ENCODE results near the gene ARID1A. TPM values are rescaled to one million over a fixed set of nuclear protein-coding genes. Genes with fewer than 3 reads are reported as not detected.

Gene ARID1A
- total and polyA plus RNA-seq, 2 experiments from 2014 or later = 50.0 to 104 TPM

- Histone ChIP-seq H3K4me2 (peak overlapping the region; percentile 91), H2AFZ (no peak overlapping the region), H3K9me2 (ENCODE audit: insufficient read depth) (no peaks in the 10 kb centered on the region), H4K20me1 (replicated peaks; ENCODE audit: insufficient read depth) (no peaks in the 10 kb centered on the region), H3K27me3 (ENCODE audit: insufficient read depth) (peaks cover 13% of the 10 kb centered on the region), H3K27ac (ENCODE audit: low read depth) (peak overlapping the region; percentile 87), H3K79me2 (replicated peaks; ENCODE audit: insufficient read depth) (peaks cover 15% of the 10 kb centered on the region), H3K4me1 (ENCODE audit: insufficient read depth) (peaks cover 21% of the 10 kb centered on the region), H3F3A (replicated peaks; ENCODE audit: low read depth) (no peaks in the 10 kb centered on the region), H3K4me3 (peak overlapping the region; percentile 68), H3K36me3 (ENCODE audit: insufficient read depth) (no peaks in the 10 kb centered on the region)
- H3K27me3 Mint-ChIP-seq (ENCODE audit: insufficient read depth, low read depth, poor library complexity) = peaks cover 13% of the 10 kb centered on the region
- H3K27ac Mint-ChIP-seq = peak overlapping the region; percentile 96
- H3K36me3 Mint-ChIP-seq (ENCODE audit: low read depth) = no peaks in the 10 kb centered on the region; the same call in 2 of the 3 replicates
- TF ChIP-seq CREB1 (CRISPR knock-in tag; IDR thresholded peaks at IDR 0.05; ENCODE audit: low read depth) (peak; percentile 53; the same call in 1 of the 2 replicates), NANOG (IDR thresholded peaks at IDR 0.05; ENCODE audit: borderline replicate concordance) (no peak), POLR2AphosphoS5 (IDR thresholded peaks at IDR 0.05; ENCODE audit: low read depth) (peak; percentile 55), ZNF462 (CRISPR knock-in tag; IDR thresholded peaks at IDR 0.05) (no peak), ZNF331 (CRISPR knock-in tag; IDR thresholded peaks at IDR 0.05; ENCODE audit: low read depth) (no peak), REST (IDR thresholded peaks at IDR 0.05; ENCODE audit: unreplicated experiment) (no peak), JUNB (IDR thresholded peaks at IDR 0.05; ENCODE audit: unreplicated experiment) (no peak), ZNF114 (CRISPR knock-in tag; IDR thresholded peaks at IDR 0.05) (no peak), EZH2phosphoT487 (IDR thresholded peaks at IDR 0.05; ENCODE audit: unreplicated experiment) (no peak), STAT1 (IDR thresholded peaks at IDR 0.05; ENCODE audit: unreplicated experiment) (no peak), EZH2 (IDR thresholded peaks at IDR 0.05; ENCODE audit: low read depth, unreplicated experiment) (no peak), ETS1 (IDR thresholded peaks at IDR 0.05) (peak; percentile 11; the same call in 1 of the 2 replicates), CTCF (conservative IDR thresholded peaks at IDR 0.05; ENCODE audit: low read depth in 2 of 2) (no peak)
- peaks cover 25% of the 10 kb centered on the region; the same call in 2 of the 3 replicates for H3K9me3 Mint-ChIP-seq
- peak overlapping the region; percentile 82 for H3K4me3 Mint-ChIP-seq
- peak; percentile 62 for ATAC-seq
- H3K4me1 Mint-ChIP-seq = peaks cover 22% of the 10 kb centered on the region
- DNase-seq (ENCODE audit: low spot score) = peak; percentile 98
Measured at GRCh38 chr1:26692793-26693490, 2.9 kb upstream of the ARID1A start.

Data from GM23338 (cell line).